ENCODE measurements around the gene ACAN.
A peak's percentile ranks its signal among the peaks of the same experiment; 100 is the strongest.

Gene ACAN

GRCh38 chr15:88880944-88881740 lies 77.9 kb downstream of the ACAN start:
- no peak for DNase-seq

GRCh38 chr15:88881775-88882174 lies 78.5 kb downstream of the ACAN start:
- no peak for DNase-seq

- no peak for DNase-seq
These were observed 79.5 kb downstream of the ACAN start for GRCh38 chr15:88882785-88883184.

- no peak for DNase-seq
These were observed 83.9 kb downstream of the ACAN start for GRCh38 chr15:88887068-88887580.

GRCh38 chr15:88888719-88889118 lies 85.5 kb downstream of the ACAN start:
- DNase-seq, result no peak

- DNase-seq, result no peak
These were observed 87.3 kb downstream of the ACAN start for GRCh38 chr15:88890495-88890894.

GRCh38 chr15:88891540-88892254 lies 88.5 kb downstream of the ACAN start:
- DNase-seq, result no peak

- DNase-seq, result peak; percentile 78
These were observed 91.1 kb downstream of the ACAN start for GRCh38 chr15:88894348-88894818.

- DNase-seq, result peak; percentile 39
These were observed 91.9 kb downstream of the ACAN start, which contains the start of gene HAPLN3 for GRCh38 chr15:88894819-88895767. Gene HAPLN3 (minus strand): TSS chr15:88895544. CDS start chr15:88887298, 8,246 bp downstream.

GRCh38 chr15:88896333-88897033 lies 93.2 kb downstream of the ACAN start:
- DNase-seq, result no peak

GRCh38 chr15:88897142-88897455 lies 93.9 kb downstream of the ACAN start:
- no peak for DNase-seq

GRCh38 chr15:88897456-88898194 lies 94.4 kb downstream of the ACAN start:
- DNase-seq, result peak; percentile 78

GRCh38 chr15:88898736-88899135 lies 95.5 kb downstream of the ACAN start:
- DNase-seq, result no peak

- DNase-seq, result no peak
These were observed 96.0 kb downstream of the ACAN start for GRCh38 chr15:88899251-88899650.

- DNase-seq, result no peak
These were observed 97.2 kb downstream of the ACAN start for GRCh38 chr15:88900309-88900981.

- DNase-seq, result no peak
These were observed 97.8 kb downstream of the ACAN start for GRCh38 chr15:88900982-88901418.

GRCh38 chr15:88901508-88902220 lies 98.4 kb downstream of the ACAN start:
- no peak for DNase-seq

- DNase-seq, result no peak
These were observed 99.1 kb downstream of the ACAN start for GRCh38 chr15:88902221-88902835.

- no peak for DNase-seq
These were observed 99.6 kb downstream of the ACAN start for GRCh38 chr15:88902846-88903245.

- no peak for DNase-seq
These were observed 101.0 kb downstream of the ACAN start for GRCh38 chr15:88904257-88904623.
